ENCODE results near the gene MAPK7. TPM values are rescaled to one million over a fixed set of nuclear protein-coding genes. Genes with fewer than 3 reads are reported as not detected.

Gene MAPK7
- total RNA-seq, 1 experiment from 2014 or later: 20.8 TPM

GRCh38 chr17:19391432-19391831, 13.1 kb downstream of the MAPK7 start:
- no peak for TF ChIP-seq CTCF (IDR thresholded peaks at IDR 0.05; ENCODE audit: insufficient read depth in 1 of 2, low read depth in 1 of 2, low read length in 1 of 2, severe bottlenecking in 1 of 2, unreplicated experiment in 1 of 2)
- intact Hi-C loops (cut with micrococcal nuclease; ENCODE audit: unreplicated experiment): no loop called here
- no peak for DNase-seq
- Mint-ChIP-seq H3K36me3 (ENCODE audit: insufficient read depth, unreplicated experiment) (peaks cover 2% of the 10 kb centered on the region), H3K27me3 (ENCODE audit: insufficient read depth, unreplicated experiment) (peaks cover 6% of the 10 kb centered on the region), H3K4me1 (ENCODE audit: low read depth, unreplicated experiment) (peaks cover 8% of the 10 kb centered on the region), H3K27ac (ENCODE audit: unreplicated experiment) (no peak overlapping the region), H3K9me3 (ENCODE audit: unreplicated experiment) (no peaks in the 10 kb centered on the region), H3K4me3 (ENCODE audit: unreplicated experiment) (no peak overlapping the region)
- BruUV-seq (replicated peaks): no TSS peak
- Histone ChIP-seq H3K36me3 (ENCODE audit: control insufficient read depth, insufficient read depth, low read length) (no peaks in the 10 kb centered on the region), H3K4me1 (peaks cover 13% of the 10 kb centered on the region; the same call in 1 of the 2 replicates), H3K9me3 (no peaks in the 10 kb centered on the region), H3K27me3 (replicated peaks; ENCODE audit: control insufficient read depth, insufficient read depth, low read length) (no peaks in the 10 kb centered on the region), H3K4me3 (ENCODE audit: low read depth, low read length) (no peak overlapping the region)
- ChIA-PET POLR2A (no interaction called here), CTCF (no interaction called here)

- no peak overlapping the region for H3K4me3 ChIP-seq (ENCODE audit: low read depth, low read length)
- H3K36me3 ChIP-seq (ENCODE audit: control insufficient read depth, insufficient read depth, low read length): no peaks in the 10 kb centered on the region
- intact Hi-C loops (cut with micrococcal nuclease; ENCODE audit: unreplicated experiment): no loop called here
- Mint-ChIP-seq H3K27ac (ENCODE audit: unreplicated experiment) (no peak overlapping the region), H3K4me3 (ENCODE audit: unreplicated experiment) (no peak overlapping the region), H3K27me3 (ENCODE audit: insufficient read depth, unreplicated experiment) (peaks cover 10% of the 10 kb centered on the region), H3K36me3 (ENCODE audit: insufficient read depth, unreplicated experiment) (no peaks in the 10 kb centered on the region), H3K4me1 (ENCODE audit: low read depth, unreplicated experiment) (peaks cover 8% of the 10 kb centered on the region), H3K9me3 (ENCODE audit: unreplicated experiment) (no peaks in the 10 kb centered on the region)
- H3K27me3 ChIP-seq (replicated peaks; ENCODE audit: control insufficient read depth, insufficient read depth, low read length): no peaks in the 10 kb centered on the region
- CTCF ChIA-PET: no interaction called here
- TF ChIP-seq CTCF (IDR thresholded peaks at IDR 0.05; ENCODE audit: insufficient read depth in 1 of 2, low read depth in 1 of 2, low read length in 1 of 2, severe bottlenecking in 1 of 2, unreplicated experiment in 1 of 2): no peak
- DNase-seq: peak in 1 of 2 experiments; percentile 17
- no peaks in the 10 kb centered on the region for H3K9me3 ChIP-seq
- H3K4me1 ChIP-seq: peaks cover 10% of the 10 kb centered on the region; the same call in 1 of the 2 replicates
- BruUV-seq (replicated peaks): no TSS peak
- POLR2A ChIA-PET: no interaction called here
Measured at GRCh38 chr17:19392303-19392702, 14.0 kb downstream of the MAPK7 start.

DNA sequence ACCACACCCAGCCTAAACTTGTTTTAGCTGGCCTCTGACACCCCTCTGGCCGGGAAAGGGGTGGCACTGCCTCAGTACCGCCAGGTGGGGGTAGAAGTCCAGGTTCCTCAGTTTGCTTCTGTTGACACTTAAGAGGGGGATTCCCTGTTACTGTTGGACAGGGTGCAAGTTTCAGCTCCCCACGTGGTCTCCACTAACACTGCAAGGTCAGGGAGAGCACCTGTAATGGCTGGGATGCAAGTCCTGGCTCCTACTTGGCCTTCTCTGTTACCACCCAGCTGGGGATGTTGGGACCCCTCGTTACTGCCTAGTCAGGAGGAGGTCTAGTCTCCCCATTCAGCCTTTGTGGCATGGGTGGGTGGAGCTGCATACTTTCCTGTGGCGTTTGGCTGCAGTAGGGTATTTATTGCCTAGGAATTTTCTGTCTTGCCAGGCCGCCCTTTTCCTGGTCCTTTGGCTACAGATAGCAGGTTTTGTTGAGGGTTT, 19.3 kb downstream of the MAPK7 start:
- H3K9me3 Mint-ChIP-seq (ENCODE audit: unreplicated experiment): no peaks in the 10 kb centered on the region
- H3K4me1 Mint-ChIP-seq (ENCODE audit: low read depth, unreplicated experiment): no peaks in the 10 kb centered on the region
- Histone ChIP-seq H3K27me3 (replicated peaks; ENCODE audit: control insufficient read depth, insufficient read depth, low read length) (no peaks in the 10 kb centered on the region), H3K4me3 (ENCODE audit: low read depth, low read length) (no peak overlapping the region), H3K4me1 (no peaks in the 10 kb centered on the region), H3K9me3 (no peaks in the 10 kb centered on the region), H3K36me3 (ENCODE audit: control insufficient read depth, insufficient read depth, low read length) (no peaks in the 10 kb centered on the region)
- CTCF ChIA-PET: no interaction called here
- POLR2A ChIA-PET: no interaction called here
- no peak for DNase-seq
- intact Hi-C loops (cut with micrococcal nuclease; ENCODE audit: unreplicated experiment): no loop called here
- no peak overlapping the region for H3K27ac Mint-ChIP-seq (ENCODE audit: unreplicated experiment)
- no peaks in the 10 kb centered on the region for H3K36me3 Mint-ChIP-seq (ENCODE audit: insufficient read depth, unreplicated experiment)
- no TSS peak for BruUV-seq (replicated peaks)
- no peak overlapping the region for H3K4me3 Mint-ChIP-seq (ENCODE audit: unreplicated experiment)
- peaks cover 9% of the 10 kb centered on the region for H3K27me3 Mint-ChIP-seq (ENCODE audit: insufficient read depth, unreplicated experiment)
- TF ChIP-seq CTCF (IDR thresholded peaks at IDR 0.05; ENCODE audit: insufficient read depth in 1 of 2, low read depth in 1 of 2, low read length in 1 of 2, severe bottlenecking in 1 of 2, unreplicated experiment in 1 of 2): peak in 1 of 2 experiments; percentile 18
